CD4-positive, alpha-beta T cell (primary cell): ENCODE results near the gene MAGI1. TPM values are rescaled to one million over a fixed set of nuclear protein-coding genes. Genes with fewer than 3 reads are reported as not detected.

Source experiments
- ATAC-seq: fragments of 200-7000 bp; cut with Tn5 transposase; one replicate; pipeline ENCODE4 v1.10.0; 2022; ENCODE audit warnings: mild to moderate bottlenecking; ENCODE audit not compliant: poor library complexity
- CTCF ChIA-PET: fragments of 350-600 bp; sonication (Branson Sonifier 250); formaldehyde crosslinking; loops from one replicate; lab custom pipeline; 2021; ENCODE audit warnings: antibody characterized with exemption, inconsistent platforms; lab: Charles Lee
- POLR2A ChIA-PET: fragments of 350-600 bp; sonication (Branson Sonifier 250); formaldehyde crosslinking; loops from one replicate; lab custom pipeline; 2021; ENCODE audit warnings: antibody characterized with exemption, inconsistent platforms; lab: Charles Lee
- DNase-seq, 14 experiments: peaks; one replicate each; pipeline ENCODE4 v3.0.0-alpha.2; 2013 to 2020; ENCODE audit warnings: mixed read lengths in 2 of 14
- H3K27ac ChIP-seq, 2 donors: one replicate each; pipeline versions ENCODE4 v1.5.1 to v1.7.0; 2013; ENCODE audit warnings: low read length in 2 of 2, low read depth in 1 of 2, mild to moderate bottlenecking in 1 of 2
- H3K27me3 ChIP-seq, 2 experiments: 1 replicate in 1 of 2; 2 replicates in 1 of 2; pipeline versions ENCODE4 v1.6.1 to v1.7.0; 2013; ENCODE audit warnings: low read length in 2 of 2, control low read depth in 1 of 2, mild to moderate bottlenecking in 1 of 2, moderate library complexity in 1 of 2; ENCODE audit not compliant: insufficient read depth in 2 of 2, control insufficient read depth in 1 of 2
- H3K36me3 ChIP-seq: one replicate; pipeline ENCODE4 v1.6.1; 2013; ENCODE audit warnings: low read length, control low read depth; ENCODE audit not compliant: insufficient read depth
- H3K4me1 ChIP-seq: one replicate; pipeline ENCODE4 v1.6.1; 2013; ENCODE audit warnings: low read length, control low read depth; ENCODE audit not compliant: insufficient read depth
- H3K4me3 ChIP-seq: one replicate; pipeline ENCODE4 v1.5.1; 2013; ENCODE audit warnings: mild to moderate bottlenecking, low read length, moderate library complexity
- H3K9me3 ChIP-seq, 2 experiments: 1 replicate in 1 of 2; 2 replicates in 1 of 2; pipeline versions ENCODE4 v1.6.1 to v1.7.0; 2013; ENCODE audit warnings: low read length in 2 of 2, mild to moderate bottlenecking in 2 of 2, control low read depth in 1 of 2, moderate library complexity in 1 of 2; ENCODE audit not compliant: control insufficient read depth in 1 of 2, insufficient read depth in 1 of 2
- H3K27ac Mint-ChIP-seq: one replicate; pipeline ENCODE4 v1.8.0; 2020; ENCODE audit warnings: mixed read lengths
- H3K27me3 Mint-ChIP-seq: one replicate; pipeline ENCODE4 v1.8.0; 2021; ENCODE audit warnings: mixed read lengths
- H3K36me3 Mint-ChIP-seq: one replicate; pipeline ENCODE4 v1.8.0; 2021; ENCODE audit warnings: low read depth, mixed read lengths
- H3K4me1 Mint-ChIP-seq: one replicate; pipeline ENCODE4 v1.8.0; 2021; ENCODE audit warnings: low read depth, mixed read lengths
- H3K4me3 Mint-ChIP-seq: one replicate; pipeline ENCODE4 v1.8.0; 2020; ENCODE audit warnings: mild to moderate bottlenecking, mixed read lengths
- H3K9me3 Mint-ChIP-seq: one replicate; pipeline ENCODE4 v1.8.0; 2020; ENCODE audit warnings: mixed read lengths
- intact Hi-C, 2 experiments: fragments of 100-400 bp; cut with DNase I in 1 of 2; cut with micrococcal nuclease in 1 of 2; formaldehyde crosslinking; loops; one replicate each; pipeline versions ENCODE4 v1.15.1 to v1.9.0; 2023 to 2025; cut with DNase I, micrococcal nuclease
- total RNA-seq, 174 experiments: library from RNA in 2 of 174; stranded (reverse) in 2 of 174; gene quantifications; one replicate each; pipeline ENCODE4 v1.2.3 and lab custom pipeline; 2021 to 2026
- TF ChIP-seq, protein P1 (sequence below): fragments of 200-600 bp; IDR thresholded peaks from one replicate; pipeline ENCODE4 v1.8.0; 2022; ENCODE audit warnings: antibody characterized with exemption, mild to moderate bottlenecking

Gene MAGI1
- total RNA-seq, 2 experiments from 2014 or later = not detected

DNA sequence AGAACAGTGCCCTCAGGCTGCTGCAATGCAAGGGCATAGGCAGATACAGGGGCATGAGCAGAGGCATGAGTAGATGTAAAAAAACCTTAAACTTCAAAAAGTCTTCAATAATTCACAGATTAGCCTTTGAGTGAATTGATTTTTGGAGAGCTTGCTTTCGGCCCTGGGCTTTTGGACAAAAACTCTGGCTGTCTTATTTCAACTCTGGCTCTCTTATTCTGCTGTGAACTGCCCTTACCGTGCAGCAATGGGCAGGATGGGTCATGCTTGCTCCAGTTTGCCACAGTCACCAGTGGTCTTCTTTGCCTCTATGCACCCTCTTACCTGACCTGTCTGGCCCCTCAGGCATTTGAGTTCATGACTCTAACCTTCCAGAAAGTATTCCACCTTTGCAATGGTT is 555.7 kb downstream of the MAGI1 start:
- H3K27ac Mint-ChIP-seq = no peak overlapping the region
- Histone ChIP-seq H3K27ac (no peak overlapping the region), H3K4me3 (no peak overlapping the region), H3K27me3 (no peaks in the 10 kb centered on the region), H3K36me3 (no peaks in the 10 kb centered on the region), H3K4me1 (no peaks in the 10 kb centered on the region), H3K9me3 (peaks cover 0 to 3% of the 10 kb centered on the region in 2 experiments)
- ATAC-seq = no peak
- ChIA-PET POLR2A (no interaction called here), CTCF (no interaction called here)
- H3K36me3 Mint-ChIP-seq = no peaks in the 10 kb centered on the region
- no peak overlapping the region for H3K4me3 Mint-ChIP-seq
- intact Hi-C loops = no loop called here
- no peaks in the 10 kb centered on the region for H3K4me1 Mint-ChIP-seq
- DNase-seq = no peak
- no peaks in the 10 kb centered on the region for H3K27me3 Mint-ChIP-seq
- H3K9me3 Mint-ChIP-seq = no peaks in the 10 kb centered on the region
- TF ChIP-seq, protein P1, sequence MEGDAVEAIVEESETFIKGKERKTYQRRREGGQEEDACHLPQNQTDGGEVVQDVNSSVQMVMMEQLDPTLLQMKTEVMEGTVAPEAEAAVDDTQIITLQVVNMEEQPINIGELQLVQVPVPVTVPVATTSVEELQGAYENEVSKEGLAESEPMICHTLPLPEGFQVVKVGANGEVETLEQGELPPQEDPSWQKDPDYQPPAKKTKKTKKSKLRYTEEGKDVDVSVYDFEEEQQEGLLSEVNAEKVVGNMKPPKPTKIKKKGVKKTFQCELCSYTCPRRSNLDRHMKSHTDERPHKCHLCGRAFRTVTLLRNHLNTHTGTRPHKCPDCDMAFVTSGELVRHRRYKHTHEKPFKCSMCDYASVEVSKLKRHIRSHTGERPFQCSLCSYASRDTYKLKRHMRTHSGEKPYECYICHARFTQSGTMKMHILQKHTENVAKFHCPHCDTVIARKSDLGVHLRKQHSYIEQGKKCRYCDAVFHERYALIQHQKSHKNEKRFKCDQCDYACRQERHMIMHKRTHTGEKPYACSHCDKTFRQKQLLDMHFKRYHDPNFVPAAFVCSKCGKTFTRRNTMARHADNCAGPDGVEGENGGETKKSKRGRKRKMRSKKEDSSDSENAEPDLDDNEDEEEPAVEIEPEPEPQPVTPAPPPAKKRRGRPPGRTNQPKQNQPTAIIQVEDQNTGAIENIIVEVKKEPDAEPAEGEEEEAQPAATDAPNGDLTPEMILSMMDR = no peak

DNA sequence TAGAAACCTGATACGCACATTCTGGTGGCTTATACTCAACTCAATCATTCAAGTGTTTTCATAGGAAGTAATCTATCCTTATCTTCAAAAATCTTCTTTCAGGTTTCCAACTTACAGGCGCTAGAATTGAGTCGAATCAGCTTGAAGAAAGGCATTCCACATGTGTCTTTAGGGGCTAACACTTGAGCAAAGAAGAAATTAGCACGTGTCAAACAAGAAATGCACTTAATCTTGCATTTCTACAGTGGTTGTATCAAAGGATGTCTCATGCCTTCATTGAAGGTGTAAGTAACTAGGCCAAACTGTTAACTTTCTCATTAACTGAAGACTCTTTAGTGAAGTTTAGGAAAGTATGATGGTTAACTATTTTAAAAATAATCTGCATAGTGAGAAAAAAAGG is 557.6 kb downstream of the MAGI1 start:
- ATAC-seq = no peak
- Mint-ChIP-seq H3K9me3 (no peaks in the 10 kb centered on the region), H3K36me3 (no peaks in the 10 kb centered on the region), H3K27ac (no peak overlapping the region), H3K4me1 (no peaks in the 10 kb centered on the region), H3K27me3 (no peaks in the 10 kb centered on the region), H3K4me3 (no peak overlapping the region)
- H3K27me3 ChIP-seq = no peaks in the 10 kb centered on the region
- TF ChIP-seq, protein P1 = no peak
- POLR2A ChIA-PET = no interaction called here
- intact Hi-C loops = no loop called here
- H3K4me3 ChIP-seq = no peak overlapping the region
- DNase-seq = no peak
- H3K36me3 ChIP-seq = no peaks in the 10 kb centered on the region
- no peaks in the 10 kb centered on the region for H3K4me1 ChIP-seq
- no peak overlapping the region for H3K27ac ChIP-seq
- CTCF ChIA-PET = no interaction called here
- peaks cover 0 to 3% of the 10 kb centered on the region in 2 experiments for H3K9me3 ChIP-seq

DNA sequence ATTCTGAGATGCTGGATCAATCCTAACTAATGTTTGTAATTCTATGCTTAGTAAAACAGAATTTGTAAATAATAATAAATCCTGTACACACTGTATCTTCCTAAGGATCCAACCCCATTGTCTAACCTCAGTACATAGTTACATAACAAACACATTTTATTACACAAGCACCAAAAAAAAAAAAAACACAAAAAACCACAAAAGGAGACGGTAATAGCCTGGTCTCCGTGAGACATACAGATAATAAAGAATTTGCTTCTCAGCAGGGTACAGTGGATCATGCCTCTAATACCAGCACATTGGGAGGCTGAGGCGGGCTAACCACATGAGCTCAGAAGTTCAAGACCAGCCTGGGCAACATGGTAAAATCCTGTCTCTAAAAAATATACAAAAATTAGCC is 558.7 kb downstream of the MAGI1 start:
- Histone ChIP-seq H3K27ac (no peak overlapping the region), H3K4me3 (no peak overlapping the region), H3K4me1 (no peaks in the 10 kb centered on the region), H3K36me3 (no peaks in the 10 kb centered on the region), H3K9me3 (peaks cover 0 to 3% of the 10 kb centered on the region in 2 experiments), H3K27me3 (no peaks in the 10 kb centered on the region)
- CTCF ChIA-PET = no interaction called here
- POLR2A ChIA-PET = no interaction called here
- no peak overlapping the region for H3K4me3 Mint-ChIP-seq
- ATAC-seq (no peak), DNase-seq (no peak)
- intact Hi-C loops = no loop called here
- no peaks in the 10 kb centered on the region for H3K27me3 Mint-ChIP-seq
- H3K27ac Mint-ChIP-seq = no peak overlapping the region
- TF ChIP-seq, protein P1 = no peak
- H3K9me3 Mint-ChIP-seq = no peaks in the 10 kb centered on the region
- H3K4me1 Mint-ChIP-seq = no peaks in the 10 kb centered on the region
- H3K36me3 Mint-ChIP-seq = no peaks in the 10 kb centered on the region
